HG02763 (cell line): ENCODE data around the gene SLC13A1.
"Not testable (repeated sequence)": the region's sequence is repeated elsewhere in the genome, so short reads cannot be mapped to it uniquely, and the experiment has no call there.

Source experiments
- ATAC-seq: cut with Tn5 transposase; IDR thresholded peaks from one replicate; pipeline ENCODE4 v1.9.1; 2021; ENCODE audit warnings: mild to moderate bottlenecking, moderate library complexity; ENCODE audit not compliant: unreplicated experiment

Gene SLC13A1

GRCh38 chr7:123199883-123200282 is at the start of gene SLC13A1:
Gene SLC13A1 (minus strand): TSS chr7:123199969. CDS start chr7:123199946, 23 bp downstream.
- no peak for ATAC-seq

GRCh38 chr7:123244768-123245167 is 45.0 kb upstream of the SLC13A1 start:
- ATAC-seq, result no peak

GRCh38 chr7:123242467-123243092 is 42.8 kb upstream of the SLC13A1 start:
- no peak for ATAC-seq

GRCh38 chr7:123241809-123242208 is 42.0 kb upstream of the SLC13A1 start:
- ATAC-seq, result no peak

GRCh38 chr7:123231021-123232000 is 31.5 kb upstream of the SLC13A1 start:
- ATAC-seq, result no peak

GRCh38 chr7:123230603-123231002 is 30.8 kb upstream of the SLC13A1 start:
- ATAC-seq, result no peak

- ATAC-seq, result no peak
Observed at GRCh38 chr7:123230147-123230546, 30.4 kb upstream of the SLC13A1 start.

- ATAC-seq, result no peak
Observed at GRCh38 chr7:123229426-123229825, 29.7 kb upstream of the SLC13A1 start.

- ATAC-seq, result not testable (repeated sequence)
Observed at GRCh38 chr7:123227666-123228065, 27.9 kb upstream of the SLC13A1 start.

GRCh38 chr7:123220396-123220795 is 20.6 kb upstream of the SLC13A1 start:
- ATAC-seq, result no peak

GRCh38 chr7:123218866-123219265 is 19.1 kb upstream of the SLC13A1 start:
- no peak for ATAC-seq

- no peak for ATAC-seq
Observed at GRCh38 chr7:123216825-123217224, 17.1 kb upstream of the SLC13A1 start.

GRCh38 chr7:123215350-123215749 is 15.6 kb upstream of the SLC13A1 start:
- ATAC-seq, result no peak

GRCh38 chr7:123211545-123211944 is 11.8 kb upstream of the SLC13A1 start:
- no peak for ATAC-seq

GRCh38 chr7:123210986-123211385 is 11.2 kb upstream of the SLC13A1 start:
- ATAC-seq, result no peak

GRCh38 chr7:123209786-123210185 is 10.0 kb upstream of the SLC13A1 start:
- ATAC-seq, result no peak

- ATAC-seq, result no peak
Observed at GRCh38 chr7:123208793-123209192, 9.0 kb upstream of the SLC13A1 start.

- ATAC-seq, result no peak
Observed at GRCh38 chr7:123204206-123204835, 4.6 kb upstream of the SLC13A1 start.

GRCh38 chr7:123201901-123202300 is 2.1 kb upstream of the SLC13A1 start:
- no peak for ATAC-seq

GRCh38 chr7:123198668-123199652 is 809 bp downstream of the SLC13A1 start:
- ATAC-seq, result no peak
